Measurements from ENCODE around the gene FOXD4L1.
"Not testable (repeated sequence)": the region's sequence is repeated elsewhere in the genome, so short reads cannot be mapped to it uniquely, and the experiment has no call there.

DNA sequence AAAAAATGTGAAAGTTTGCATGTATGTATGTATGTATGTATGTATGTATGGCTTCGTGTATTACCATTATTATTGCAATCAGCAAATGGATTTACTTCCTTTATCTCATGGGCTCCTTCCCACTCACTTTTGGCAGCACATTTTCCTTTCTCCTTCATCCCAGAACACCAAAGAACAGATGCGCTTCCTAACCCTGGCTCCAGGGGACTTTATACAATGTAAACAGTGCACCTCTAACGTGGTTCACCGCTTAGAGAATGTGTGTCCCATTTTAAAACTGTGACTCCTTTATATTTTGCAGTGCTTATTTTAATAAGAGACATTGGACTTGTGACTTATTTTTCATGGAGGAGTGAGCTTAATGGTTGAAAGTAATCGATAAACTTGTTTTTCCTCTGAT is 29.7 kb downstream of the FOXD4L1 start:
- TF ChIP-seq POLR2A (IDR thresholded peaks at IDR 0.05): not testable (repeated sequence)
- TF ChIP-seq, protein P1, sequence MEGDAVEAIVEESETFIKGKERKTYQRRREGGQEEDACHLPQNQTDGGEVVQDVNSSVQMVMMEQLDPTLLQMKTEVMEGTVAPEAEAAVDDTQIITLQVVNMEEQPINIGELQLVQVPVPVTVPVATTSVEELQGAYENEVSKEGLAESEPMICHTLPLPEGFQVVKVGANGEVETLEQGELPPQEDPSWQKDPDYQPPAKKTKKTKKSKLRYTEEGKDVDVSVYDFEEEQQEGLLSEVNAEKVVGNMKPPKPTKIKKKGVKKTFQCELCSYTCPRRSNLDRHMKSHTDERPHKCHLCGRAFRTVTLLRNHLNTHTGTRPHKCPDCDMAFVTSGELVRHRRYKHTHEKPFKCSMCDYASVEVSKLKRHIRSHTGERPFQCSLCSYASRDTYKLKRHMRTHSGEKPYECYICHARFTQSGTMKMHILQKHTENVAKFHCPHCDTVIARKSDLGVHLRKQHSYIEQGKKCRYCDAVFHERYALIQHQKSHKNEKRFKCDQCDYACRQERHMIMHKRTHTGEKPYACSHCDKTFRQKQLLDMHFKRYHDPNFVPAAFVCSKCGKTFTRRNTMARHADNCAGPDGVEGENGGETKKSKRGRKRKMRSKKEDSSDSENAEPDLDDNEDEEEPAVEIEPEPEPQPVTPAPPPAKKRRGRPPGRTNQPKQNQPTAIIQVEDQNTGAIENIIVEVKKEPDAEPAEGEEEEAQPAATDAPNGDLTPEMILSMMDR (IDR thresholded peaks at IDR 0.05): not testable (repeated sequence)
